Activated CD8-positive, alpha-beta memory T cell treated with anti-CD3 and anti-CD28 coated beads for 24 hours (primary cell): ENCODE results near the gene FKRP.

Source experiments
- DNase-seq: peaks from one replicate; pipeline ENCODE4 v3.0.0-alpha.2; 2020

FKRP gene

GRCh38 chr19:46732172-46732938 lies 13.5 kb upstream of the FKRP start:
- no peak for DNase-seq

DNA sequence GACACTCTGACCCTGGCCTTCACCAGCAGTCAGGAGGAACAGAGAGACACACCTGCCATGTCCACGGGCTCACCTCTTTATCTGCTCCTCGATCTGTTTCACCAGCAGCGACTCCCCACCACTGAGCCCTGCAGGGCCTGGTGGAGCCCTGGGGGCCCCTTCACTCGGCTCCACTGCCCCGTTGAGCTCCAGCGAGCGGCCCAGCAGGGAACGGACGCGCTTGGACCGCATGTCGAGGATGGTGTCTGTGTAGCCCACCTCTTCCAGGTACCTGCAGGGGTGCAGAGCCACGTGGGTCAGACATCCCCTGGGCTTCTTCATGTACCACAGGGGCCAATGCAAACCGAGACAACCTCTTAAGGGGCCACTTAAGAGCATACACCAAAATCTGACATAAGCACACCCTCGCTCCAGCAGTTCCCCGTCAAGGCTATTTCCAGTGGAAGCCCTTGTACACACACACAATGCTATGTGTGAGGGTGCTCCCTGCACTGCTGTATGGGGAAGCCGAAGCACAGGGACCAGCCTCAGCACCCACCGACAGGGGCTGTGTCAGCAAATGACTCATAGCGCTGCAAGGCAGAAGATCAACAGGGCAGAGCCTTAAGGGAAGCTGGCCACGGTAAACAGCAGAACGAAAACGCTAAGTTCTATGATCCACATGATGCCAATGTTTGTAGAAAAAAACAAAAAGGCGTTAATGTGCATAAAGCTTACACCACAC lies 12.7 kb upstream of the FKRP start:
- no peak for DNase-seq

DNA sequence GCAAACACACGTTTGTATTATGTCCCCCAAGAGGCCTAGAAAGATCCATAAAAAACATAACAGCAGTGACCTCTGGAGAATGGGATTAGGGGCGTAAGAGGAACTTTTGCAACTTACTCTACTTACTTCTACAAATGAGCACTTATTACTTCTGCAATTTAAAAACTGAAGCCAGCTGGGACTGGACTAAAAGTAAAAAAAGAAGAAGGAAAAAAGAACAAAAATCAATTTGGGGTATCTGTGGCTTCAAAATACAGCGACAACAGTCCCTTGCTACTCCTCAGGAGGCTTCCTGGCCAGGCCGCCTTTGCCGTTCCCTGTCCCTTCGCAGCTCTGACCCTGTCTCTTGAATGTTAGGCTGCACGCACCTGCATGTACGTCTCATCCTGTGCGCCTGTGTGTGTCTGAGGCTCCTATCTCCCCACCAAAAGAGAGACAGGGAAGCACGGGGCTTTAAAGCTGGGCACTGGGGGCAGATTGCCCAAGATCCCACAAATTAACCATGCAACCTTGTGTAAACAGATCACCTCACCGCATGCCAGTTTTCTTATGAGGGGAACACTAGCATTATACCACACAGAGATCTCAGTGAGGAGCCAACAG lies 12.1 kb upstream of the FKRP start:
- DNase-seq: no peak

DNA sequence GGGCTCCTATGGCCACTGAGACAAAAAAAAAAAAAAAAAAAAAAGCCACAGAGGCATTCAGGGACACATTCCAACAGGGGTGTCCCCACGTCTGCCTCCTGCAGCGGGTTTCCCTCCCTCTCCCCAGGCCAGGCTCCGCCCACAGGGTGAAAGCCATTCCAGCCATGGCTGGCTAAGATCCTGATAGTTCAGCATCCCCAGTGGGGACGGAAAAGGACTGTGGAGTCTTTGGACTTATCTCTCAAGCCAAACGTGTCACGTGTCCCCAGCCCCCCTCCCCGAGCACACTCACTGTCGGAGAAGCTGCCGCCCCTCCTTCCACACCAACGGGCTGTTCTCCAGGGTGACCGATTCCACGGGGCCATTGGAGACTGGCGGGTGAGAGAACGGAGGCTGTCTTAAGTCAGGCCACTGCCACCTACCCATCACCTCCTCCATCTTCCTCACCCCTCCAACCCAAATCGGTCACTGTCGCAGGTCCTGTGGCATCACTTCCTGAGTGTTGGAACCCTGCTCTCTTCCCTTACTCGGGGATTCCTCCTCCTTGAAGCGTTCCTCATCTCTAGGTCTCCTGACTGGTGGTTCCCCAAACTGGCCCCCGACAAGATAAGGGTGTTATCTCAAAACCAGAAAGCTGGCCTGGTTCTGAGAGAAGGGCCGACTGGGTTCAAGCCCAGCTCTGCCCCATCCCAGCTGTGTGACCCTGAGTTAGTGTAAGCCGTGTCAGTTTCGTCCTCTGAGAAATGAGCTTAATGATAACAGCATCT lies 9.1 kb upstream of the FKRP start:
- DNase-seq: no peak

GRCh38 chr19:46737298-46737654 lies 8.6 kb upstream of the FKRP start:
- DNase-seq: no peak

- no peak for DNase-seq
Measured at GRCh38 chr19:46737761-46738171, 8.1 kb upstream of the FKRP start.

GRCh38 chr19:46739290-46739771 lies 6.5 kb upstream of the FKRP start:
- no peak for DNase-seq

DNA sequence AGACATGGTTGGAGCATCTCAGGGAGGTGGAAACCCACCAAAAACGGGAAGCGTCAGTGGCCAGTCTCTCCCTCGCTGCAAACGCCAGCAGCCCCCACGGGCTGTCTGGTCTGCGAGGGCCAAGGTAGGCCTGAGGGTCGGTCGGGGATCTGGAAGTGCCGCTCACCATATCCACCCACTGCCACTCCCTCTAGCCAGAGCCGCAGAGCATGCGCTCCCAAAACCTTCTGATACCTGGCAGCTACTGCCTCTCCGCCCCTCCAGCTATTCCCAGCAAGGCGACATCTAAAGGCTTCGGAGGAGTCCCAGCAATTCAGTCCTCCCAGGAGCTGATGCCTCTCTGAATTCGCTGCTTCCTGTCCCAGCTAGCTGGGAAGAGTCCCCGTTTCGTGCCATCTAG lies 4.4 kb upstream of the FKRP start:
- DNase-seq: no peak

DNA sequence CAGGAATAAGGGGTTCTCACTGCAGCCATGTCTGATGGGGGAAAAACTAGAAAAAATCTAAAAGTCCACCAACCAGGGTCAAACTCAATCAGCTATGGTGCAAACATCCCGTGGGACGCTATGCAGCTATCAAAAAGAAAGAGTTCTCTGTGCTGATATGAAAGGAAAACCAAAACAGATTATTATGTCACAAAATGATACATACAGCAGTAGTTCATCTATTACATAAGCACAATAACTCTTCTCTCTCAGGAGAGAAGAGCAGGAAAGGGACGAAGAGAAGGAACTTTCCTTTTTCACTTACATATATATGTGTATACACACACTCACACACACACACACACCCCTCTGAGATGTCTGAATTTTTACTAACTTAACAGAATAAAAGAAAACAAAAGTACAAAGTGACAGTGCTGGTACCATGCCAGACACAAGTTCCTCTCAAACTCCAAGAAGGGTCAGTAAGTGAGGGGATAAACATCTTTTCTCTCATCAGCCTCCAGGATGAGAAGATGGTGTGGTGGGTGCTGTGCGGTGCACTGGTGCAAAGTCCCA lies 2.9 kb upstream of the FKRP start:
- no peak for DNase-seq

- DNase-seq: no peak
Measured at GRCh38 chr19:46744005-46744691, 1.7 kb upstream of the FKRP start.

GRCh38 chr19:46745030-46745429 lies 827 bp upstream of the FKRP start:
- DNase-seq: no peak

DNA sequence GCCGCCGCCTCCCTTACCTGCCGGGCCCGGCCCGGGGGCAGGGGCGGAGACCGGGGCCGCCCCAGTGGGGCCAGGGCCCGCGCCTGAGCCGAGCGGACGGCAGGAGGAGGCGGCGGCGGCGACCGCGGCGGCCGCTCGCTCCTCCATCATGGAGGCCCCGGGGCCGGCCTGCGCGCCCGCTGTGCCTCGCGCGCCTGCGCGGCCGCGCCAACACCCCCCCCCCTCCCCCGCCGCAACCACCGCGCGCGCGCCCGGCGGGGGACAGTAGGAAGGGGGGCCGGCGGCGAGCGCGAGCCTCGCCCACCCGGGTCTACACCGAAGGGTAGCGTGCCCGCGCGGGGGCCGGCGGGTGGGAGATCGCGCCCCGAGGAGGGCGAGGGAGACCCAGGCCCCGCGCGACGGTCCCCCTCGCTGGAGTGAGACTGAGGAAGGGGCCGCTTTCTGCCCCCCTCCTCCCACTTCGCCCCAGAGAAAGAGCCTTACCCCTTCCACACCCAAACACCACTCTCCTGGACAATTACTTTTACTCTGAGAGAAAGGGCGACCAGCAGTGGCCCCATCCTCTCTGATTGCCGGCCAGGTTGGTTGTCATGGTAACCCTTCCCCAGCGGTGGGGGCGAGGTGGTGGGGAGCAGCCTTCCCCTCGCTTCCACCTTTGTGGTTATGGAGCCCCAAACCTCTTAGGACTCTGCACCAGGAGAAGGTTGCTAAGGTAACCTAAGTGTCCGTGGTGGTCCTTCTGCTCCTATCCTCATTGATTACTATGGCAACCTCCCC lies 612 bp downstream of the FKRP start, which contains the start of gene STRN4:
Gene STRN4, minus strand, starts transcription at position 170 of the 777 bp plus-strand sequence. Its CDS starts 20 bp downstream, at position 150.
- DNase-seq: peak; percentile 80

GRCh38 chr19:46748325-46749109 lies 2.7 kb downstream of the FKRP start:
- peak; percentile 90 for DNase-seq

DNA sequence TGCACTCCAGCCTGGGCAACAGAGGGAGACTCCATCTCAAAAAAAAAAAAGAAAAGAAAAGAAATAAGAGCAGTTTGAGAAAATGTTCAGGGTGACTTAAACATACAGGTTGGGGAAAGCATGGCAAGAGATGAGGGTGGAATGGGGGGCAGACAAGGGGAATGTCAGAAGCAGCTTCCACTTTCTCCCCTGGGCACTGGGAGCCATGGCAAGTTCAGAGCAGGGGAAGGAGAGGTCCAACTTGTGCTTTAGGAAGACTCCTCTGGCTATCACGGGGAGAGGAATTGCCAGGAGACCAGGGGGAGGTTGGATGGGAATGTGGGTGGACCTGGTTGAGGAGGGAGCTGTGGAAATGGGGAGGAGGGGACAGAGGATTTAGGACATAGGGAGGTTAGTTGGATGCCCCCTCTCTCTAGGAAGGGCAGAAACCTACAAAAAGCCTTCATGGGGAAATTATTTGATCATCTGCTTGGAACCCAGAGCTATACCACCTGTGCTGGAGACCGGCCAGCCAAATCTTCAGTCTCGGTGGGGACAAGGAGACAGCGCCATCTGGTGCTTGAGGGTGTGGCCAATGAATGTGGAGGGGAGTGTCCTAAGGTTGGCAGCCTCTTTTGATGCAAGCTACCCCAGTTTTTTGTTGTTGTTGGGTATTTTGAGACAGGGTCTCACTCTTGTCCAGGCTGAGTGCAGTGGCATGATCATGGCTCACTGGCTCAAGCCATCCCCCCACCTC lies 7.7 kb downstream of the FKRP start:
- peak; percentile 83 for DNase-seq

DNA sequence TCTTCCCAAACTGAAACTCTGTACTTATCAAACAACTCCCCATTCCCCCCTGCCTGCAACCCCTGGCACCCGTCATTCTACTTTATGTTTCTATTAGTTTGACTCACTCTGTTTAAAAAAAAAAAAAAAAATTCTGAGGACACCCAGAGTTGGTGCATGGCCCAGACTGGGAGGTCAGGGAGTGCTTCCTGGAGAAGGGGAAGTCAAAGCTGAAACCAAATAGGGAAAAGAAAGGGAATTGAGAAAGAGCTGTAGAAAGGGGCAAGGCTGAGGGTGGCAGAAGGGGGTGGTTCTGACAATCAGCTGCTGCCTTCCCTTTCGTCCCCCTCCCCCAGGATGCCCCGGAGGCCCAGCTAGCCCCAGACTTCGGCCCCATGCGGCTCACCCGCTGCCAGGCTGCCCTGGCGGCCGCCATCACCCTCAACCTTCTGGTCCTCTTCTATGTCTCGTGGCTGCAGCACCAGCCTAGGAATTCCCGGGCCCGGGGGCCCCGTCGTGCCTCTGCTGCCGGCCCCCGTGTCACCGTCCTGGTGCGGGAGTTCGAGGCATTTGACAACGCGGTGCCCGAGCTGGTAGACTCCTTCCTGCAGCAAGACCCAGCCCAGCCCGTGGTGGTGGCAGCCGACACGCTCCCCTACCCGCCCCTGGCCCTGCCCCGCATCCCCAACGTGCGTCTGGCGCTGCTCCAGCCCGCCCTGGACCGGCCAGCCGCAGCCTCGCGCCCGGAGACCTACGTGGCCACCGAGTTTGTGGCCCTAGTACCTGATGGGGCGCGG lies 9.4 kb downstream of the FKRP start:
- DNase-seq: no peak

GRCh38 chr19:46755853-46756543 lies 10.1 kb downstream of the FKRP start:
- DNase-seq: no peak

DNA sequence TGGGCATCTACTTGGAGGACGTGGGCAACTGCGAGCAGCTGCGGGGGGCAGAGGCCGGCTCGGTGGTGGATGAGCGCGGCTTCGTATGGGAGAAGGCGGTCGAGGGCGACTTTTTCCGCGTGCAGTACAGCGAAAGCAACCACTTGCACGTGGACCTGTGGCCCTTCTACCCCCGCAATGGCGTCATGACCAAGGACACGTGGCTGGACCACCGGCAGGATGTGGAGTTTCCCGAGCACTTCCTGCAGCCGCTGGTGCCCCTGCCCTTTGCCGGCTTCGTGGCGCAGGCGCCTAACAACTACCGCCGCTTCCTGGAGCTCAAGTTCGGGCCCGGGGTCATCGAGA lies 10.7 kb downstream of the FKRP start:
- no peak for DNase-seq

GRCh38 chr19:46759206-46759605 lies 13.3 kb downstream of the FKRP start:
- DNase-seq: no peak
